GM23338 (cell line): ENCODE data around the gene ZNF836. TPM values are rescaled to one million over a fixed set of nuclear protein-coding genes. Genes with fewer than 3 reads are reported as not detected.

ENCODE experiments used
- ATAC-seq: fragments of 200-7000 bp; cut with Tn5 transposase; 3 replicates; pipeline ENCODE4 v1.9.1; 2020
- DNase-seq: peaks from one replicate; pipeline ENCODE4 v3.0.0-alpha.2; 2015; ENCODE audit warnings: low spot score
- H2AFZ ChIP-seq: fragments of 200-600 bp; sonication (generic); 2 replicates; pipeline ENCODE4 v1.8.0; 2016; ENCODE audit warnings: antibody characterized with exemption, mild to moderate bottlenecking, moderate library complexity
- H3F3A ChIP-seq: fragments of 200-600 bp; sonication (generic); replicated peaks from 2 replicates; pipeline ENCODE4 v1.8.0; 2017; ENCODE audit warnings: antibody characterized with exemption, mixed run types, low read depth
- H3K27ac ChIP-seq: fragments of 200-600 bp; sonication (generic); 2 replicates; pipeline ENCODE4 v1.6.1; 2016; ENCODE audit warnings: low read depth
- H3K27me3 ChIP-seq: fragments of 200-600 bp; sonication (generic); 2 replicates; pipeline ENCODE4 v1.8.0; 2016; ENCODE audit warnings: mild to moderate bottlenecking, mixed run types, moderate library complexity; ENCODE audit not compliant: insufficient read depth
- H3K36me3 ChIP-seq: fragments of 200-600 bp; sonication (generic); 2 replicates; pipeline ENCODE4 v1.8.0; 2016; ENCODE audit warnings: mild to moderate bottlenecking; ENCODE audit not compliant: insufficient read depth
- H3K4me1 ChIP-seq: fragments of 200-600 bp; sonication (generic); 2 replicates; pipeline ENCODE4 v1.8.0; 2016; ENCODE audit warnings: mild to moderate bottlenecking, moderate library complexity; ENCODE audit not compliant: insufficient read depth
- H3K4me2 ChIP-seq: fragments of 200-600 bp; sonication (generic); 2 replicates; pipeline ENCODE4 v1.7.1; 2017; ENCODE audit warnings: mixed run types
- H3K4me3 ChIP-seq: fragments of 200-600 bp; sonication (generic); 2 replicates; pipeline ENCODE4 v1.6.1; 2016; ENCODE audit warnings: mixed run types
- H3K79me2 ChIP-seq: fragments of 200-600 bp; sonication (generic); replicated peaks from 2 replicates; pipeline ENCODE4 v1.8.0; 2017; ENCODE audit warnings: mild to moderate bottlenecking; ENCODE audit not compliant: insufficient read depth
- H3K9me2 ChIP-seq: fragments of 200-600 bp; sonication (generic); 2 replicates; pipeline ENCODE4 v1.8.0; 2017; ENCODE audit not compliant: insufficient read depth
- H4K20me1 ChIP-seq: fragments of 200-600 bp; sonication (generic); replicated peaks from 2 replicates; pipeline ENCODE4 v1.8.0; 2017; ENCODE audit warnings: mild to moderate bottlenecking; ENCODE audit not compliant: insufficient read depth
- H3K27ac Mint-ChIP-seq: 2 replicates; pipeline ENCODE4 v1.8.0; 2020; ENCODE audit warnings: inconsistent platforms, mild to moderate bottlenecking, moderate library complexity, mixed read lengths
- H3K27me3 Mint-ChIP-seq: 3 replicates; pipeline ENCODE4 v1.8.0; 2022; ENCODE audit warnings: low read depth, mild to moderate bottlenecking, moderate library complexity, mixed read lengths, inconsistent platforms; ENCODE audit not compliant: insufficient read depth, poor library complexity
- H3K36me3 Mint-ChIP-seq: 3 replicates; pipeline ENCODE4 v1.8.0; 2021; ENCODE audit warnings: low read depth, mild to moderate bottlenecking, inconsistent platforms, moderate library complexity, mixed read lengths
- H3K4me1 Mint-ChIP-seq: 3 replicates; pipeline ENCODE4 v1.8.0; 2020; ENCODE audit warnings: mild to moderate bottlenecking, inconsistent platforms, mixed read lengths
- H3K4me3 Mint-ChIP-seq: 3 replicates; pipeline ENCODE4 v1.8.0; 2021; ENCODE audit warnings: moderate library complexity, mild to moderate bottlenecking, inconsistent platforms, mixed read lengths
- H3K9me3 Mint-ChIP-seq: 3 replicates; pipeline ENCODE4 v1.8.0; 2020; ENCODE audit warnings: moderate library complexity, mild to moderate bottlenecking, inconsistent platforms, mixed read lengths
- CREB1 ChIP-seq: fragments of 250-450 bp; sonication (Bioruptor Pico); IDR thresholded peaks from 2 replicates; pipeline ENCODE4 v1.5.0; 2020; ENCODE audit warnings: low read depth, mild to moderate bottlenecking, moderate library complexity
- CTCF ChIP-seq, 2 experiments: fragments of 200-600 bp in 1 of 2; sonication (generic) in 1 of 2; conservative IDR thresholded peaks; 2 replicates each; pipeline versions ENCODE4 v1.5.1 to v1.6.1; 2016 to 2017; ENCODE audit warnings: antibody characterized with exemption in 2 of 2, low read depth in 2 of 2, mild to moderate bottlenecking in 2 of 2, moderate library complexity in 1 of 2
- ETS1 ChIP-seq: IDR thresholded peaks from 2 replicates; pipeline ENCODE4 v1.6.1; 2016; ENCODE audit warnings: antibody characterized with exemption
- EZH2 ChIP-seq: fragments of 200-600 bp; sonication (generic); IDR thresholded peaks from one replicate; pipeline ENCODE4 v1.8.0; 2017; ENCODE audit warnings: antibody characterized with exemption, mild to moderate bottlenecking, low read depth; ENCODE audit not compliant: unreplicated experiment
- EZH2phosphoT487 ChIP-seq: fragments of 200-600 bp; sonication (generic); IDR thresholded peaks from one replicate; pipeline ENCODE4 v1.8.1; 2018; ENCODE audit warnings: antibody characterized with exemption; ENCODE audit not compliant: unreplicated experiment
- JUNB ChIP-seq: IDR thresholded peaks from one replicate; pipeline ENCODE4 v1.6.1; 2016; ENCODE audit warnings: antibody characterized with exemption; ENCODE audit not compliant: unreplicated experiment
- NANOG ChIP-seq: IDR thresholded peaks from 2 replicates; pipeline ENCODE4 v1.6.1; 2016; ENCODE audit warnings: antibody characterized with exemption, borderline replicate concordance
- POLR2AphosphoS5 ChIP-seq: IDR thresholded peaks from 2 replicates; pipeline ENCODE4 v1.6.1; 2016; ENCODE audit warnings: antibody characterized with exemption, low read depth
- REST ChIP-seq: IDR thresholded peaks from one replicate; pipeline ENCODE4 v1.6.1; 2018; ENCODE audit warnings: antibody characterized with exemption; ENCODE audit not compliant: unreplicated experiment
- STAT1 ChIP-seq: IDR thresholded peaks from one replicate; pipeline ENCODE4 v1.6.1; 2016; ENCODE audit warnings: antibody characterized with exemption; ENCODE audit not compliant: unreplicated experiment
- ZNF114 ChIP-seq: fragments of 250-450 bp; sonication (Bioruptor Pico); IDR thresholded peaks from 2 replicates; pipeline ENCODE4 v1.5.0; 2020; ENCODE audit warnings: mild to moderate bottlenecking, moderate library complexity
- ZNF331 ChIP-seq: fragments of 250-450 bp; sonication (Bioruptor Pico); IDR thresholded peaks from 2 replicates; pipeline ENCODE4 v1.5.0; 2020; ENCODE audit warnings: low read depth, mild to moderate bottlenecking, moderate library complexity
- ZNF462 ChIP-seq: fragments of 250-450 bp; sonication (Bioruptor Pico); IDR thresholded peaks from 2 replicates; pipeline ENCODE4 v1.5.0; 2020; ENCODE audit warnings: mild to moderate bottlenecking, moderate library complexity
- polyA plus RNA-seq: library from polyadenylated mRNA; unstranded; fragments of >200 nt; fragmentation: Nextera tagmentation; extraction: Ambion mirVana; gene quantifications from 2 replicates; pipeline ENCODE4 v1.2.1, GENCODE V29; 2016
- total RNA-seq: library from RNA; depleted of rRNA; stranded (reverse); fragments of >200 nt; shearing (Covaris generic); gene quantifications from 2 replicates; pipeline ENCODE4 v1.2.3, GENCODE V29; 2014

Gene ZNF836
- total and polyA plus RNA-seq, 2 experiments from 2014 or later = 11.8 to 18.6 TPM

- Histone ChIP-seq H3F3A (peaks cover 6% of the 10 kb centered on the region; the same call in 1 of the 2 replicates), H2AFZ (no peak overlapping the region), H3K79me2 (peaks cover 27% of the 10 kb centered on the region), H3K27ac (no peak overlapping the region), H3K4me1 (peaks cover 8% of the 10 kb centered on the region; the same call in 1 of the 2 replicates), H3K4me3 (no peak overlapping the region), H3K4me2 (no peak overlapping the region), H3K9me2 (peaks cover 5% of the 10 kb centered on the region; the same call in 1 of the 2 replicates), H4K20me1 (no peaks in the 10 kb centered on the region; the same call in 1 of the 2 replicates), H3K27me3 (no peaks in the 10 kb centered on the region), H3K36me3 (no peaks in the 10 kb centered on the region)
- Mint-ChIP-seq H3K9me3 (peaks cover 33% of the 10 kb centered on the region), H3K4me3 (no peak overlapping the region), H3K27ac (no peak overlapping the region), H3K27me3 (peaks cover 4% of the 10 kb centered on the region), H3K36me3 (peaks cover 30% of the 10 kb centered on the region), H3K4me1 (peaks cover 15% of the 10 kb centered on the region; the same call in 2 of the 3 replicates)
- ATAC-seq = no peak
- TF ChIP-seq ZNF331 (CRISPR knock-in tag) (no peak), POLR2AphosphoS5 (no peak), NANOG (no peak), CREB1 (CRISPR knock-in tag) (no peak), ETS1 (no peak), CTCF (conservative IDR thresholded peaks at IDR 0.05; ENCODE audit: low read depth in 2 of 2) (no peak), REST (no peak), ZNF462 (no peak), STAT1 (no peak), EZH2phosphoT487 (no peak), JUNB (no peak), ZNF114 (CRISPR knock-in tag) (no peak), EZH2 (no peak)
- DNase-seq = no peak
Observed at GRCh38 chr19:52141203-52141602, 30.2 kb downstream of the ZNF836 start.
